ENCODE measurements around the gene ARGLU1. TPM values are rescaled to one million over a fixed set of nuclear protein-coding genes. Genes with fewer than 3 reads are reported as not detected.

Gene ARGLU1
- total RNA-seq, 1 experiment from 2014 or later: 137 TPM

DNA sequence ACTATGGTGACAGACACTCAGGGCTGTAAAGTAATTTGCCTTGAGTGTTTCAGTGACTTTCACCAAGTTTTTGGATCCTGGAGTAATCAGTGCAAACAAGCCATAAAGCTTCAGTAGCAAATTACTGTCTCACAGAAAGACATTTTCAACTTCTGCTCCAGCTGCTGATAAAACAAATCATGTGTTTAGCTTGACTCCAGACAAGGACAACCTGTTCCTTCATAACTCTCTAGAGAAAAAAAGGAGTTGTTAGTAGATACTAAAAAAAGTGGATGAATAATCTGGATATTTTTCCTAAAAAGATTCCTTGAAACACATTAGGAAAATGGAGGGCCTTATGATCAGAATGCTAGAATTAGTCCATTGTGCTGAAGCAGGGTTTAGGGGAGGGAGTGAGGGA, 9.4 kb downstream of the ARGLU1 start:
- Histone ChIP-seq H3K9me3 (no peaks in the 10 kb centered on the region), H3K27me3 (replicated peaks; ENCODE audit: control insufficient read depth, insufficient read depth, low read length) (no peaks in the 10 kb centered on the region), H3K4me3 (ENCODE audit: low read depth, low read length) (no peak overlapping the region), H3K4me1 (peaks cover 17% of the 10 kb centered on the region), H3K36me3 (ENCODE audit: control insufficient read depth, insufficient read depth, low read length) (peaks cover 5% of the 10 kb centered on the region)
- intact Hi-C loops (cut with micrococcal nuclease; ENCODE audit: unreplicated experiment): no loop called here
- peaks cover 37% of the 10 kb centered on the region for H3K4me1 Mint-ChIP-seq (ENCODE audit: low read depth, unreplicated experiment)
- TF ChIP-seq, protein P1, sequence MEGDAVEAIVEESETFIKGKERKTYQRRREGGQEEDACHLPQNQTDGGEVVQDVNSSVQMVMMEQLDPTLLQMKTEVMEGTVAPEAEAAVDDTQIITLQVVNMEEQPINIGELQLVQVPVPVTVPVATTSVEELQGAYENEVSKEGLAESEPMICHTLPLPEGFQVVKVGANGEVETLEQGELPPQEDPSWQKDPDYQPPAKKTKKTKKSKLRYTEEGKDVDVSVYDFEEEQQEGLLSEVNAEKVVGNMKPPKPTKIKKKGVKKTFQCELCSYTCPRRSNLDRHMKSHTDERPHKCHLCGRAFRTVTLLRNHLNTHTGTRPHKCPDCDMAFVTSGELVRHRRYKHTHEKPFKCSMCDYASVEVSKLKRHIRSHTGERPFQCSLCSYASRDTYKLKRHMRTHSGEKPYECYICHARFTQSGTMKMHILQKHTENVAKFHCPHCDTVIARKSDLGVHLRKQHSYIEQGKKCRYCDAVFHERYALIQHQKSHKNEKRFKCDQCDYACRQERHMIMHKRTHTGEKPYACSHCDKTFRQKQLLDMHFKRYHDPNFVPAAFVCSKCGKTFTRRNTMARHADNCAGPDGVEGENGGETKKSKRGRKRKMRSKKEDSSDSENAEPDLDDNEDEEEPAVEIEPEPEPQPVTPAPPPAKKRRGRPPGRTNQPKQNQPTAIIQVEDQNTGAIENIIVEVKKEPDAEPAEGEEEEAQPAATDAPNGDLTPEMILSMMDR (IDR thresholded peaks at IDR 0.05; ENCODE audit: insufficient read depth in 1 of 2, low read depth in 1 of 2, low read length in 1 of 2, severe bottlenecking in 1 of 2, unreplicated experiment in 1 of 2): no peak
- H3K36me3 Mint-ChIP-seq (ENCODE audit: insufficient read depth, unreplicated experiment): peaks cover 67% of the 10 kb centered on the region
- CTCF ChIA-PET: no interaction called here
- BruUV-seq (replicated peaks): TSS peak; percentile 2
- no peak overlapping the region for H3K27ac Mint-ChIP-seq (ENCODE audit: unreplicated experiment)
- H3K9me3 Mint-ChIP-seq (ENCODE audit: unreplicated experiment): no peaks in the 10 kb centered on the region
- POLR2A ChIA-PET: no interaction called here
- no peak for DNase-seq
- H3K4me3 Mint-ChIP-seq (ENCODE audit: unreplicated experiment): no peak overlapping the region
- H3K27me3 Mint-ChIP-seq (ENCODE audit: insufficient read depth, unreplicated experiment): no peaks in the 10 kb centered on the region

- Mint-ChIP-seq H3K27me3 (ENCODE audit: insufficient read depth, unreplicated experiment) (no peaks in the 10 kb centered on the region), H3K4me1 (ENCODE audit: low read depth, unreplicated experiment) (peaks cover 40% of the 10 kb centered on the region), H3K36me3 (ENCODE audit: insufficient read depth, unreplicated experiment) (peaks cover 79% of the 10 kb centered on the region), H3K27ac (ENCODE audit: unreplicated experiment) (peak overlapping the region; percentile 22), H3K4me3 (ENCODE audit: unreplicated experiment) (no peak overlapping the region), H3K9me3 (ENCODE audit: unreplicated experiment) (no peaks in the 10 kb centered on the region)
- Histone ChIP-seq H3K27me3 (replicated peaks; ENCODE audit: control insufficient read depth, insufficient read depth, low read length) (no peaks in the 10 kb centered on the region), H3K4me3 (ENCODE audit: low read depth, low read length) (no peak overlapping the region), H3K9me3 (no peaks in the 10 kb centered on the region), H3K4me1 (peaks cover 2% of the 10 kb centered on the region), H3K36me3 (ENCODE audit: control insufficient read depth, insufficient read depth, low read length) (peaks cover 5% of the 10 kb centered on the region)
- no TSS peak for BruUV-seq (replicated peaks)
- no peak for DNase-seq
- intact Hi-C loops (cut with micrococcal nuclease; ENCODE audit: unreplicated experiment): no loop called here
- CTCF ChIA-PET: no interaction called here
- POLR2A ChIA-PET: no interaction called here
- TF ChIP-seq, protein P1 (IDR thresholded peaks at IDR 0.05; ENCODE audit: insufficient read depth in 1 of 2, low read depth in 1 of 2, low read length in 1 of 2, severe bottlenecking in 1 of 2, unreplicated experiment in 1 of 2): no peak
These were observed 12.2 kb downstream of the ARGLU1 start for GRCh38 chr13:106555631-106556328.

- peak overlapping the region; percentile 2 for H3K27ac Mint-ChIP-seq (ENCODE audit: unreplicated experiment)
- ChIA-PET CTCF (no interaction called here), POLR2A (no interaction called here)
These were observed 16.2 kb downstream of the ARGLU1 start for GRCh38 chr13:106551751-106552150.

More at GRCh38 chr13:106551751-106552150, 16.2 kb downstream of the ARGLU1 start:
- BruUV-seq (replicated peaks): no TSS peak
- intact Hi-C loops (cut with micrococcal nuclease; ENCODE audit: unreplicated experiment): no loop called here
- Mint-ChIP-seq H3K4me1 (ENCODE audit: low read depth, unreplicated experiment) (peaks cover 32% of the 10 kb centered on the region), H3K4me3 (ENCODE audit: unreplicated experiment) (no peak overlapping the region), H3K9me3 (ENCODE audit: unreplicated experiment) (no peaks in the 10 kb centered on the region), H3K36me3 (ENCODE audit: insufficient read depth, unreplicated experiment) (peaks cover 75% of the 10 kb centered on the region), H3K27me3 (ENCODE audit: insufficient read depth, unreplicated experiment) (no peaks in the 10 kb centered on the region)
- Histone ChIP-seq H3K27me3 (replicated peaks; ENCODE audit: control insufficient read depth, insufficient read depth, low read length) (no peaks in the 10 kb centered on the region), H3K4me1 (no peaks in the 10 kb centered on the region), H3K4me3 (ENCODE audit: low read depth, low read length) (no peak overlapping the region), H3K36me3 (ENCODE audit: control insufficient read depth, insufficient read depth, low read length) (peaks cover 2% of the 10 kb centered on the region), H3K9me3 (no peaks in the 10 kb centered on the region)
- no peak for DNase-seq
- TF ChIP-seq, protein P1 (IDR thresholded peaks at IDR 0.05; ENCODE audit: insufficient read depth in 1 of 2, low read depth in 1 of 2, low read length in 1 of 2, severe bottlenecking in 1 of 2, unreplicated experiment in 1 of 2): no peak

All from Caco-2 (cell line).